ENCODE measurements around the gene TULP3. TPM values are rescaled to one million over a fixed set of nuclear protein-coding genes. Genes with fewer than 3 reads are reported as not detected.

The TULP3 gene
- total and polyA plus RNA-seq, 2 of the 8 experiments (the other 6 are each of a cell fraction or from before 2014, with no cell fraction given): 18.4 to 21.2 TPM

DNA sequence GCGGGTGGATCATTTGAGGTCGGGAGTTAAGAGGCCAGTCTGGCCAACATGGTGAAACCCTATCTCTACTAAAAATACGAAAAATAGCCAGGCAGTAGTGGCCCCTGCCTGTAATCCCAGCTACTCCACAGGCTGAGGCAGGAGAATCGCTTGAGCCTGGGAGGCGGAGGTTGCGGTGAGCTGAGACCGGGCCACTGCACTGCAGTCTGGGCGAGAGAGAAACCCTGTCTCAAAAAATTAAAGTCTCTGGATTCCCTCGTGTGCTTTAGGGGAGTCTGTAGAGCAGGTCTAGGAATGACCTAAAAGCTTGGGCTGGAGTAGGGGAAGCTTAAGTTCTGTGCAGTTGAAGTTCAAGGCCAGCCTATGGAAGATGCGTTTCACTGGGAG, 697 bp upstream of the TULP3 start:
- Histone ChIP-seq H3K9ac (replicated peaks in 1 of 4; ENCODE audit: extremely low read depth in 1 of 4, low read depth in 3 of 4, low read length in 3 of 4) (peak overlapping the region in 3 of 4 experiments; percentile 68 to 77 (median 72); a peak in 6 of 7 replicates), H2BK12ac (ENCODE audit: low read depth, low read length) (no peak overlapping the region), H3K14ac (ENCODE audit: insufficient read length) (no peak overlapping the region), H3K23me2 (ENCODE audit: low read depth, low read length) (no peaks in the 10 kb centered on the region; the same call in 1 of the 2 replicates), H3K18ac (ENCODE audit: extremely low read depth, low read length) (peak overlapping the region; percentile 89), H3K9me3 (ENCODE audit: insufficient read depth in 2 of 2, low read depth in 1 of 2, low read length in 1 of 2) (no peaks in the 10 kb centered on the region), H3K79me2 (ENCODE audit: control insufficient read depth in 1 of 2, insufficient read depth in 2 of 2, low read length in 2 of 2) (peaks cover 0 to 6% of the 10 kb centered on the region in 2 experiments; a peak in 2 of 4 replicates), H4K5ac (ENCODE audit: insufficient read length, low read depth, low read length) (peak overlapping the region; percentile 72), H4K8ac (ENCODE audit: extremely low read depth, insufficient read depth, low read length) (peak overlapping the region; percentile 83; the same call in 1 of the 2 replicates), H2BK20ac (ENCODE audit: low read length) (no peak overlapping the region), H2BK5ac (ENCODE audit: low read depth, low read length) (peak overlapping the region; percentile 79; the same call in 1 of the 2 replicates), H3K4me1 (replicated peaks in 1 of 4; ENCODE audit: control insufficient read depth in 3 of 4, insufficient read depth in 4 of 4, low read length in 3 of 4) (peaks cover 2 to 3% (median 2%) of the 10 kb centered on the region in 4 experiments; a peak in 4 of 7 replicates), H3K27ac (ENCODE audit: low read depth, low read length) (peak overlapping the region; percentile 57; the same call in 1 of the 2 replicates), H3K4me3 (ENCODE audit: extremely low read depth in 1 of 4, insufficient read depth in 2 of 4, low read depth in 3 of 4, low read length in 4 of 4) (peak overlapping the region; percentile 52 to 85 (median 70)), H4K91ac (replicated peaks; ENCODE audit: insufficient read length, low read length) (peak overlapping the region; percentile 8), H2AK5ac (ENCODE audit: low read depth, low read length) (no peak overlapping the region; the same call in 1 of the 2 replicates), H3K4me2 (ENCODE audit: insufficient read depth in 1 of 2, low read depth in 2 of 2, low read length in 2 of 2) (peak overlapping the region; percentile 85), H2BK120ac (replicated peaks; ENCODE audit: low read depth, low read length) (no peak overlapping the region), H3K36me3 (ENCODE audit: control insufficient read depth in 2 of 4, insufficient read depth in 4 of 4, low read length in 3 of 4) (peaks cover 8 to 27% (median 18%) of the 10 kb centered on the region in 4 experiments), H3K27me3 (replicated peaks in 1 of 4; ENCODE audit: control insufficient read depth in 3 of 4, extremely low read depth in 1 of 4, insufficient read depth in 3 of 4, low read length in 3 of 4) (no peaks in the 10 kb centered on the region), H3K23ac (ENCODE audit: insufficient read length) (peak overlapping the region; percentile 3), H2BK15ac (ENCODE audit: low read length) (0 out of 2 replicates have a peak overlapping the region, but pooled peaks have one; percentile 65), H3K4ac (replicated peaks; ENCODE audit: insufficient read length, low read depth, low read length) (no peak overlapping the region), H4K20me1 (replicated peaks in 1 of 2; ENCODE audit: control insufficient read depth in 1 of 2, insufficient read depth in 2 of 2, low read length in 2 of 2) (peaks cover under 1 to 3% of the 10 kb centered on the region in 2 experiments), H3K79me1 (ENCODE audit: low read depth, low read length) (0 out of 2 replicates have a peak, but pooled peaks cover 2% of the 10 kb centered on the region), H2AFZ (ENCODE audit: low read length) (peak overlapping the region; percentile 56; the same call in 1 of the 2 replicates), H3K56ac (replicated peaks; ENCODE audit: insufficient read length, low read depth, low read length) (peak overlapping the region; percentile 47)
- CTCF ChIA-PET (ENCODE audit: partially characterized antibody): interaction anchor here (0.9 to 15.6 kb wide), 6 partner anchors 10 to 144 kb away, joined by 3 to 143 read pairs (median 4); no protein-coding TSS in a partner anchor
- DNase-seq (ENCODE audit: low read depth in 1 of 2, low spot score in 2 of 2): no peak
- FAIRE-seq: no peak
- POLR2A ChIA-PET (ENCODE audit: partially characterized antibody): interaction anchor here (0.6 to 2.7 kb wide), 19 partner anchors 10 to 167 kb away, joined by 3 to 26 read pairs (median 4); partner anchors contain the start of genes FOXM1, NRIP2 and RHNO1
- TF ChIP-seq CTBP2 (IDR thresholded peaks at IDR 0.05; ENCODE audit: borderline replicate concordance, insufficient read depth, insufficient read length, low read length) (no peak), RBBP5 (IDR thresholded peaks at IDR 0.05; ENCODE audit: borderline replicate concordance, low read depth, low read length) (no peak), RAD21 (IDR thresholded peaks at IDR 0.05 in 1 of 2, conservative IDR thresholded peaks at IDR 0.05 in 1 of 2; ENCODE audit: low read depth in 2 of 2, low read length in 2 of 2) (no peak), CHD2 (IDR thresholded peaks at IDR 0.05; ENCODE audit: low read length) (no peak), SUZ12 (IDR thresholded peaks at IDR 0.05; ENCODE audit: low read length) (no peak), SRF (IDR thresholded peaks at IDR 0.05; ENCODE audit: low read depth, low read length) (no peak), TCF12 (IDR thresholded peaks at IDR 0.05; ENCODE audit: low read depth, low read length) (no peak), EZH2 (IDR thresholded peaks at IDR 0.05; ENCODE audit: low read depth, low read length, severe bottlenecking) (no peak), SP2 (IDR thresholded peaks at IDR 0.05; ENCODE audit: low read length) (no peak), GTF2F1 (IDR thresholded peaks at IDR 0.05; ENCODE audit: borderline replicate concordance, low read depth, low read length) (no peak)
- 68% methylated on average over 10 of the region's 10 CpGs; no CpG with 5 or more reads in 1 of the 2 experiments for WGBS, 2 experiments (ENCODE audit: extremely low coverage in 1 of 2, insufficient coverage in 1 of 2, insufficient read length in 1 of 2, insufficient replicate concordance in 2 of 2, low coverage in 1 of 2, low lambda C conversion rate in 2 of 2, missing lambda C conversion rate in 1 of 2)
